ENCODE measurements around the gene LSS. TPM values are rescaled to one million over a fixed set of nuclear protein-coding genes. Genes with fewer than 3 reads are reported as not detected.
A peak's percentile ranks its signal among the peaks of the same experiment; 100 is the strongest.
"Not testable (repeated sequence)": the region's sequence is repeated elsewhere in the genome, so short reads cannot be mapped to it uniquely, and the experiment has no call there.

Gene LSS
- total and polyA plus RNA-seq, 2 experiments from 2014 or later = 86.9 to 112 TPM

GRCh38 chr21:46173573-46173972 lies 55.0 kb downstream of the LSS start:
- Histone ChIP-seq H3K4me3 (no peak overlapping the region), H3K27ac (no peak overlapping the region), H3K27me3 (no peaks in the 10 kb centered on the region), H3K9me3 (ENCODE audit: low read depth) (no peaks in the 10 kb centered on the region), H3K4me1 (ENCODE audit: low read depth) (no peaks in the 10 kb centered on the region), H3K36me3 (no peaks in the 10 kb centered on the region)
- DNase-seq (ENCODE audit: low read depth in 1 of 2, low spot score in 1 of 2) = no peak
- no peak for TF ChIP-seq CTCF (IDR thresholded peaks at IDR 0.05; ENCODE audit: low read depth, low read length)

GRCh38 chr21:46172863-46173528 lies 55.6 kb downstream of the LSS start:
- Histone ChIP-seq H3K4me3 (no peak overlapping the region), H3K36me3 (no peaks in the 10 kb centered on the region), H3K9me3 (ENCODE audit: low read depth) (no peaks in the 10 kb centered on the region), H3K27ac (no peak overlapping the region), H3K27me3 (no peaks in the 10 kb centered on the region), H3K4me1 (ENCODE audit: low read depth) (no peaks in the 10 kb centered on the region)
- no peak for DNase-seq (ENCODE audit: low read depth in 1 of 2, low spot score in 1 of 2)
- no peak for TF ChIP-seq CTCF (IDR thresholded peaks at IDR 0.05; ENCODE audit: low read depth, low read length)

GRCh38 chr21:46171996-46172862 lies 56.3 kb downstream of the LSS start:
- no peaks in the 10 kb centered on the region for H3K36me3 ChIP-seq
- no peaks in the 10 kb centered on the region for H3K9me3 ChIP-seq (ENCODE audit: low read depth)
- H3K27ac ChIP-seq = no peak overlapping the region
- TF ChIP-seq CTCF (IDR thresholded peaks at IDR 0.05; ENCODE audit: low read depth, low read length) = no peak
- H3K27me3 ChIP-seq = no peaks in the 10 kb centered on the region
- DNase-seq (ENCODE audit: low read depth in 1 of 2, low spot score in 1 of 2) = no peak
- no peaks in the 10 kb centered on the region for H3K4me1 ChIP-seq (ENCODE audit: low read depth)
- H3K4me3 ChIP-seq = no peak overlapping the region

- no peak for TF ChIP-seq CTCF (IDR thresholded peaks at IDR 0.05; ENCODE audit: low read depth, low read length)
- no peaks in the 10 kb centered on the region for H3K36me3 ChIP-seq
- DNase-seq (ENCODE audit: low read depth in 1 of 2, low spot score in 1 of 2) = peak in 1 of 2 donors; percentile 36
- H3K9me3 ChIP-seq (ENCODE audit: low read depth) = no peaks in the 10 kb centered on the region
- H3K27me3 ChIP-seq = no peaks in the 10 kb centered on the region
- H3K4me3 ChIP-seq = no peak overlapping the region
- no peaks in the 10 kb centered on the region for H3K4me1 ChIP-seq (ENCODE audit: low read depth)
- no peak overlapping the region for H3K27ac ChIP-seq
Measured at GRCh38 chr21:46171585-46171984, 57.0 kb downstream of the LSS start.

GRCh38 chr21:46170436-46171193 lies 58.0 kb downstream of the LSS start:
- not testable (repeated sequence) for H3K9me3 ChIP-seq (ENCODE audit: low read depth); DNase-seq (ENCODE audit: low read depth in 1 of 2, low spot score in 1 of 2); H3K27me3 ChIP-seq; H3K4me1 ChIP-seq (ENCODE audit: low read depth); H3K27ac ChIP-seq; H3K36me3 ChIP-seq; H3K4me3 ChIP-seq

All from cardiac muscle cell (in vitro differentiated cells and primary cell).